Pancreas (tissue), 10 donors: ENCODE data around the gene TAF7L. TPM values are rescaled to one million over a fixed set of nuclear protein-coding genes. Genes with fewer than 3 reads are reported as not detected.

Source experiments
- ATAC-seq, 4 donors: fragments of 200-7000 bp; cut with Tn5 transposase; one replicate each; pipeline versions ENCODE4 v1.8.0 to v1.9.1; 2020; ENCODE audit warnings: mild to moderate bottlenecking in 4 of 4, moderate library complexity in 4 of 4
- DNase-seq, 6 donors: peaks; one replicate each; pipeline ENCODE4 v3.0.0-alpha.2; 2020
- FAIRE-seq: peaks from 2 replicates; lab custom pipeline; 2012; peaks lifted over from hg19 to GRCh38; lab: Jason Lieb, UNC
- H3K27ac ChIP-seq, 4 donors: fragments of 200-600 bp; sonication (generic); 1 replicate in 3 of 4; 2 replicates in 1 of 4; pipeline versions ENCODE4 v1.5.0 to v1.8.0; 2020
- H3K27me3 ChIP-seq, 4 donors: fragments of 200-600 bp; one replicate each; pipeline ENCODE4 v1.8.0; 2021
- H3K36me3 ChIP-seq, 3 donors: fragments of 200-600 bp; sonication (generic) in 1 of 3; one replicate each; pipeline versions ENCODE4 v1.5.0 to v1.8.0; 2020 to 2021
- H3K4me1 ChIP-seq, 3 donors: fragments of 200-600 bp; one replicate each; pipeline ENCODE4 v1.8.0; 2021
- H3K4me3 ChIP-seq, 4 donors: fragments of 200-600 bp; sonication (generic) in 2 of 4; one replicate each; pipeline versions ENCODE4 v1.5.0 to v1.8.0; 2020 to 2021
- H3K9me3 ChIP-seq, 4 donors: fragments of 200-600 bp; one replicate each; pipeline ENCODE4 v1.8.0; 2021
- WGBS, 2 donors: extraction: QIAGEN DNeasy Blood & Tissue Kit; methylation state at CpG; one replicate each; pipeline ENCODE4 v1.1.7; 2013; 5-methylcytosine and 5-hydroxymethylcytosine counted together
- intact Hi-C, 3 donors: fragments of 100-400 bp; cut with DNase I; formaldehyde crosslinking; loops; one replicate each; pipeline versions ENCODE4 v1.11.1 to v1.14.2; 2022
- polyA plus RNA-seq, 2 donors: library from polyadenylated mRNA; stranded (reverse); fragments of 200-250 nt; gene quantifications; one replicate each; pipeline ENCODE4 v1.2.3, GENCODE V29; 2013
- total RNA-seq, 6 donors: library from RNA; stranded (reverse); fragmentation: NEBNext Ultra II Directional in 4 of 6; extraction: Animal tissue kit (Norgen Biotek cat#: 25700) in 4 of 6; gene quantifications; one replicate each; pipeline versions ENCODE4 v1.2.1 to v1.2.4, GENCODE V29; 2021 to 2023
- TF ChIP-seq, protein P1 (sequence below), 4 donors: fragments of 200-600 bp; sonication (generic) in 3 of 4; IDR thresholded peaks; one replicate each; pipeline versions ENCODE4 v1.5.0 to v1.8.0; 2021; ENCODE audit warnings: antibody characterized with exemption in 4 of 4
- donor health status: healthy with polysubstance abuse.
- donor health status: DM: no; HTN: no; CAD: no; lungs with moderate emphysema.
- donor health status: DM: no; HTN: no; CAD: no.
- donor health status: control.
- donor health status: control.
- donor health status: Bipolar disorder and iron deficiency.
- donor health status: DM: yes; HTN: yes; CAD: no.
- donor health status: DM: no; HTN: no; CAD: no.
- donor health status: DM: no; HTN: no; CAD: no.
- donor health status: DM: yes; HTN: yes; CAD: no.

TAF7L gene
- total and polyA plus RNA-seq, 8 donors, result 0.05 to 0.08 TPM; not detected in 6

DNA sequence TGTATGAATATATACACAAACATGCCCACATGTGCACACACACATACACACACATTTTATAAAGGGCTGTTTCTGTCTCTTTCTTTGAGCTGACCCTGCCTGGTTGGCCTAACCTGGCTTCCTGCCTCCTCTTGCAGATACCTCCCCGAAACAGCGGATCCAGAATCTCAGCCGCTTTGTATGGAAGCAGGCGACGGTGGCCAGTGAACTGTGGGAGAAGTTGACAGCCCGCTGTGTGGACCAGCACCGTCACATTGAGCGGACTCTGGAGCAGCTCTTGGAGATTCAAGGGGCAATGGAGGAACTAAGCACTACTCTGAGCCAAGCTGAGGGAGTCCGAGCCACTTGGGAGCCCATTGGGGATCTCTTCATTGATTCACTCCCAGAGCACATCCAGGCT, 49.6 kb downstream of the TAF7L start:
- Histone ChIP-seq H3K9me3 (no peaks in the 10 kb centered on the region), H3K27ac (no peak overlapping the region), H3K4me3 (no peak overlapping the region), H3K27me3 (peaks cover 0 to 3% (median 0%) of the 10 kb centered on the region in 4 donors), H3K4me1 (no peaks in the 10 kb centered on the region), H3K36me3 (no peaks in the 10 kb centered on the region)
- FAIRE-seq (no peak), DNase-seq (no peak), ATAC-seq (no peak)
- intact Hi-C loops, result no loop called here
- TF ChIP-seq, protein P1, sequence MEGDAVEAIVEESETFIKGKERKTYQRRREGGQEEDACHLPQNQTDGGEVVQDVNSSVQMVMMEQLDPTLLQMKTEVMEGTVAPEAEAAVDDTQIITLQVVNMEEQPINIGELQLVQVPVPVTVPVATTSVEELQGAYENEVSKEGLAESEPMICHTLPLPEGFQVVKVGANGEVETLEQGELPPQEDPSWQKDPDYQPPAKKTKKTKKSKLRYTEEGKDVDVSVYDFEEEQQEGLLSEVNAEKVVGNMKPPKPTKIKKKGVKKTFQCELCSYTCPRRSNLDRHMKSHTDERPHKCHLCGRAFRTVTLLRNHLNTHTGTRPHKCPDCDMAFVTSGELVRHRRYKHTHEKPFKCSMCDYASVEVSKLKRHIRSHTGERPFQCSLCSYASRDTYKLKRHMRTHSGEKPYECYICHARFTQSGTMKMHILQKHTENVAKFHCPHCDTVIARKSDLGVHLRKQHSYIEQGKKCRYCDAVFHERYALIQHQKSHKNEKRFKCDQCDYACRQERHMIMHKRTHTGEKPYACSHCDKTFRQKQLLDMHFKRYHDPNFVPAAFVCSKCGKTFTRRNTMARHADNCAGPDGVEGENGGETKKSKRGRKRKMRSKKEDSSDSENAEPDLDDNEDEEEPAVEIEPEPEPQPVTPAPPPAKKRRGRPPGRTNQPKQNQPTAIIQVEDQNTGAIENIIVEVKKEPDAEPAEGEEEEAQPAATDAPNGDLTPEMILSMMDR (IDR thresholded peaks at IDR 0.05), result no peak
- WGBS, 2 donors, result 83 to 87% methylated on average over 9 of the region's 9 CpGs

DNA sequence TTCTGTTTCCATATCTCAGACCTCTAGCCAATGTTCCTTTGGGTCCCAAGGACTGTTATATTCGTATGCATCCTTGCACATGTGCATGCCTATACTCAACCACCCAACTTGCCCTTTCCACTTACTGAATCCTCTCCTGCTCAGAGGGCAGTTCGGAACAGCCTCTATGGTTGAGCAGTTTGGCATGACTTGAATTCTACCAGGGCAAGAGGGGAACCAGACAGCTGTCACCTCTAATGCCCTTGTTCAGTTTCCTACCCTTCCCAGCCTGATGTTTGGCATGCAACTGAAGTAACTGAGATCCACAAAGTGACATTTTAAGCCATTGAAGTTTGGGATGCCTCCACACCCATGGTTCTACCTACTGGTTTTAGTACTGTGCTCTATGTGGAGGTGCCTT, 54.1 kb downstream of the TAF7L start:
- WGBS, 2 donors, result 17 to 59% methylated on average over 2 of the region's 2 CpGs
- no peak for FAIRE-seq
- H3K36me3 ChIP-seq, result no peaks in the 10 kb centered on the region

DNA sequence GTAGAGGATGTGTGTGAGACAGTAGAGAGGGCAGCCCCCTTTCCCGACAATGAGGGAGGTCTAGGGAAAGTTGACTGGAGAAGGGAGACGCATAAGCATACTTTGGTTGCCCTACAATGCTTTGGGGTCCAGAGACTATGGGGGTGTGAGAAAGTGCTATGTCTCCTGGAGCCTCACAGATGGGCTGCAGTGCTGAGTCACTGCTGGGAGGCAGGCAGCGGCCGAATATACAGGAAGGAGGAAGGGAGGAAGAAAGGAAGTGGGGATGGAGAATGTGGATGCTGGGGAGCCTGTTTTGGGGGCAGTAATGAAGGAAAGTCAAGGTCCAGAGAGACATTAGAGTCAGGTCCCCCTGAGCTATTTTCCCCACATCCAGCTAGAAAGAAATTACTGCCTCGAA, 58.8 kb downstream of the TAF7L start:
- H3K4me3 ChIP-seq, result no peak overlapping the region
- FAIRE-seq (no peak), DNase-seq (no peak), ATAC-seq (no peak)
- no peaks in the 10 kb centered on the region for H3K9me3 ChIP-seq
- intact Hi-C loops, result no loop called here
- H3K36me3 ChIP-seq, result no peaks in the 10 kb centered on the region
- 59 to 66% methylated on average over 5 of the region's 5 CpGs for WGBS, 2 donors
- H3K27me3 ChIP-seq, result peaks cover 0 to 6% (median 0%) of the 10 kb centered on the region in 4 donors
- no peaks in the 10 kb centered on the region for H3K4me1 ChIP-seq
- H3K27ac ChIP-seq, result no peak overlapping the region
- TF ChIP-seq, protein P1 (IDR thresholded peaks at IDR 0.05), result no peak

More for the DNA sequence above, 54.1 kb downstream of the TAF7L start:
- no peak overlapping the region for H3K4me3 ChIP-seq
- intact Hi-C loops, result no loop called here
- no peaks in the 10 kb centered on the region for H3K9me3 ChIP-seq
- TF ChIP-seq, protein P1 (IDR thresholded peaks at IDR 0.05), result no peak
- no peaks in the 10 kb centered on the region for H3K4me1 ChIP-seq
- peaks cover 0 to 3% (median 0%) of the 10 kb centered on the region in 4 donors for H3K27me3 ChIP-seq
- no peak overlapping the region for H3K27ac ChIP-seq
- ATAC-seq (no peak), DNase-seq (no peak)

DNA sequence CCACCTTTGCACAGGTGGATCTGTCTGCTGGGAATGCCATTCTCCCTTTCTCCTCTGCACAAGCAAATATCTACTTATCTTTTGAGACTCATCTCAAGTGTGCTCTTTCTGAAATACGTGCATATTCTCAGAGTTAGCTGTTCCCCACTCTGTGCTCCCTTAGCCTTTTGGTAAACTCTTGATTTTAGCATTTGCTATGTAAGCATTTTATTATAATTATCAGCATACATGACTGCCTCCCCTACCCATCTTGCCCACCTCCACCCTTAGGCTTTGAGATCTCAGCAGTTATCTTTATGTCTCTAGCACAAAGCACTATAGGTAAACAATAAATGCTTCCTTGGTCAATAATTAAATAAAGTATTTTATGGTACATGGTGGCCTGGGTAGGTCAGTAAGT, 60.1 kb downstream of the TAF7L start:
- no peak for FAIRE-seq
- ATAC-seq, result no peak
- peaks cover 0 to 6% (median 0%) of the 10 kb centered on the region in 4 donors for H3K27me3 ChIP-seq
- no peaks in the 10 kb centered on the region for H3K4me1 ChIP-seq
- H3K27ac ChIP-seq, result no peak overlapping the region
- no peak for DNase-seq
- 46 to 58% methylated on average over 1 of the region's 1 CpG for WGBS, 2 donors
- H3K9me3 ChIP-seq, result no peaks in the 10 kb centered on the region
- intact Hi-C loops, result no loop called here
- H3K4me3 ChIP-seq, result no peak overlapping the region
- TF ChIP-seq, protein P1 (IDR thresholded peaks at IDR 0.05), result no peak
- H3K36me3 ChIP-seq, result no peaks in the 10 kb centered on the region

DNA sequence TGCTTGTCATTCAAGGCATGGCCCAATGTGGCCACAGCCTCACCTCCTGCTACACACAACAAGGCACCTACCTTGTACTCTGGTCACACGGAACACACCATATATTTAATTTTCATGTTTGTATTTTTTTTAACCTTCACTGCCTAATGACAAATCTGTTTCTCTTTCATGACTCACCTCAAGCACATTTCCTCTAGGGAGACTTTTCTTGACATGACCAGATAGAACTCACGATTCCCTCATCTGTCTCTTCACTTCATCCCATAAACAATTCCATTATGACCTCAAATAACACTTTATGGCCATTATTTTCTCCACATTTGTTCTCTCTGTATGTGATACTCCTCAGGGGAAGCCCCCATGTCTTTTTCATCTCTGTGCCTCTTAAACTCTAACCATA, 60.5 kb downstream of the TAF7L start:
- intact Hi-C loops, result no loop called here
- DNase-seq (no peak), ATAC-seq (no peak), FAIRE-seq (no peak)
- TF ChIP-seq, protein P1 (IDR thresholded peaks at IDR 0.05), result no peak
- Histone ChIP-seq H3K9me3 (no peaks in the 10 kb centered on the region), H3K4me3 (no peak overlapping the region), H3K27ac (no peak overlapping the region), H3K27me3 (peaks cover 0 to 6% (median 0%) of the 10 kb centered on the region in 4 donors), H3K36me3 (no peaks in the 10 kb centered on the region), H3K4me1 (no peaks in the 10 kb centered on the region)
- 71 to 82% methylated on average over 2 of the region's 2 CpGs for WGBS, 2 donors
